Duodenal mucosa (tissue), 2 donors: Measurements from ENCODE around the gene SH3PXD2A.
"Not testable (repeated sequence)": the region's sequence is repeated elsewhere in the genome, so short reads cannot be mapped to it uniquely, and the experiment has no call there.

Experiments
- H3K27ac ChIP-seq: one replicate; pipeline ENCODE4 v1.7.0; 2013; ENCODE audit warnings: low read depth, low read length
- H3K27me3 ChIP-seq, 2 donors: one replicate each; pipeline ENCODE4 v1.7.0; 2013; ENCODE audit warnings: low read length in 2 of 2, control low read depth in 1 of 2; ENCODE audit not compliant: insufficient read depth in 2 of 2, control insufficient read depth in 1 of 2
- H3K36me3 ChIP-seq, 2 donors: one replicate each; pipeline ENCODE4 v1.7.0; 2013; ENCODE audit warnings: low read length in 2 of 2, control low read depth in 1 of 2; ENCODE audit not compliant: insufficient read depth in 2 of 2, control insufficient read depth in 1 of 2
- H3K4me1 ChIP-seq, 2 donors: one replicate each; pipeline ENCODE4 v1.7.0; 2013; ENCODE audit warnings: low read length in 2 of 2, control low read depth in 1 of 2; ENCODE audit not compliant: insufficient read depth in 2 of 2, control insufficient read depth in 1 of 2
- H3K4me3 ChIP-seq, 2 donors: one replicate each; pipeline ENCODE4 v1.7.0; 2013; ENCODE audit warnings: low read length in 2 of 2, low read depth in 1 of 2
- H3K9ac ChIP-seq, 2 donors: one replicate each; pipeline ENCODE4 v1.7.0; 2013; ENCODE audit warnings: low read length in 2 of 2, low read depth in 1 of 2
- H3K9me3 ChIP-seq, 2 donors: one replicate each; pipeline ENCODE4 v1.7.0; 2013; ENCODE audit warnings: low read length in 2 of 2, control low read depth in 1 of 2; ENCODE audit not compliant: control insufficient read depth in 1 of 2

SH3PXD2A gene

DNA sequence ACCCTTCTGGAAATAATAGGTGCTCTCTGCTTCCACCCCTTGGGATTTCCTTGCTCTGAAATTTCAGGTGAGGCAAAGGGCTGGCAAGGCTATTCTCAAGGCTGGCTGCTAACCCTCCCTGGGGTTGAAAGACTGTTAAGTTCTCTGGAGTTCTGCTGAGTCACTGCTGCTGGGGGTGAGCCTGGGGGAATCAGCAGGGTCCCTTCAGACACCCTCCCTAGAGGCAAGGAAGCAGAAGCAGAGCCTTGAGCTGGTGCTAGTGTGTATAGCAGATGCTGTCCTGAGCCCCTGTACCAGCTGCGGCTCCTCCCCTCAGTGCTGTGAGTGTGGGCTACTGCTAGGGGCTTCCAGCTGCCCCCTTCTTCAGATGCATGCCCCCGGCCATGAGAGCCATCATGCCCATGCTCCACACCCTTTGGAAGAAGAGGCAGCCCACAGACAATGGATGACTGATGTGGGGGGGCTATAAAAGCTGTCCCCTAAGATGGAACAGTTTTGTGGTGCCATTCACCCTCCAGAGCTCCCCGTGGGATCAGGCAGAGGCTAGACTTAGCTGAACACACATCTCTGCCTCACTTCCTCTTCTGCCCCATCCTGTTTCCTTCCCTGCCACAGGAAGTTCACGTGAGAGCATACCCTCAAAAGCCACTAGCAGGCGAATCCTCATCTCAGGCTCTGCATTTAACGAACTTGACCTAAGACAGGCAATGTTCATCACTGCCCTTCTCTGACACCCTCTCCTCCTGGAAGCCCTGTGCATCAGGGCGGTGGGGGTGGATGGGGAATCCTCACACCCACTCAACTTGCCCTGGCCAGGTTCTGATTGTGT lies 91.8 kb downstream of the SH3PXD2A start:
- Histone ChIP-seq H3K4me3 (no peak overlapping the region), H3K9me3 (no peaks in the 10 kb centered on the region), H3K27ac (no peak overlapping the region), H3K27me3 (no peaks in the 10 kb centered on the region), H3K9ac (no peak overlapping the region), H3K36me3 (no peaks in the 10 kb centered on the region), H3K4me1 (peaks cover 35% of the 10 kb centered on the region in 2 donors)

DNA sequence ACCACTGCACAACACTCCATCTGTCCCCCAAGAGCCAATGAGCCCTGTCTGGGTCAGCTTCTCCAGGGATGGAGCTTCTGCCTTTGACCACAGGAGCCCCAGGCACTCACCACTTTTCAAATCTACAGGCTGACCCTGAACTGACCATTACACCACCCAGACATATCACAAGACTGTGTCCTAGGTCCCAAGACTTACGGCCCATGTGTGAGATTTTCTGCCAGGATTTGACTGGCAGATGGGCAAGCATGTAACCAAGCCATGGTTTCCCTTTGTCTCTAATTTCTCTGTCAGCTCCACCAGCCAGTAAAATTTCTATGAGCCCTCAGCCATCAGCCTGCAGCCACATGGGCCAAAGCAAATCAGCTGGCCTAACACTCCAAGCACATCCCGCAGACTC lies 92.5 kb downstream of the SH3PXD2A start:
- Histone ChIP-seq H3K4me1 (peaks cover 42% of the 10 kb centered on the region in 2 donors), H3K4me3 (no peak overlapping the region), H3K9ac (no peak overlapping the region), H3K27ac (no peak overlapping the region), H3K27me3 (no peaks in the 10 kb centered on the region), H3K36me3 (no peaks in the 10 kb centered on the region), H3K9me3 (no peaks in the 10 kb centered on the region)

DNA sequence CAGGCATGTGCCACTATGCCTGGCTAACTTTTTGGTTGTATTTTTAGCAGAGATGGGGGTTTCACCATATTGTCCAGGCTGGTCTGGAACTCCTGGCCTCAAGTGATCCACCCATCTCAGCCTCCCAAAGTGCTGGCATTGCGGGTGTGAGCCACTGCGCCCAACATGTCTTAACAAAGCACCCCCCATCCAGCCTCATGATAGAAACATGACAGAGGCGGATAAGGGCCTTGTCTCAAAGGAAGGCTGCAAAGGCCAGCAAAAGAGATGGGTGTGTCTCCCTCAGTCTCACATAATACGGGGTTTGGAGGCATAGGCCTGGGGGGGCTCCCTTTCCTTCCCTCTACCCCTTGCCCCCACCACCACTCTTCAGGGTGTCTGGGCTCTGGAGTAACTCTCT lies 93.2 kb downstream of the SH3PXD2A start:
- no peak overlapping the region for H3K27ac ChIP-seq
- H3K4me1 ChIP-seq: peaks cover 46 to 48% of the 10 kb centered on the region in 2 donors
- no peaks in the 10 kb centered on the region for H3K36me3 ChIP-seq
- H3K27me3 ChIP-seq: no peaks in the 10 kb centered on the region
- no peak overlapping the region for H3K4me3 ChIP-seq
- no peak overlapping the region for H3K9ac ChIP-seq
- H3K9me3 ChIP-seq: no peaks in the 10 kb centered on the region

DNA sequence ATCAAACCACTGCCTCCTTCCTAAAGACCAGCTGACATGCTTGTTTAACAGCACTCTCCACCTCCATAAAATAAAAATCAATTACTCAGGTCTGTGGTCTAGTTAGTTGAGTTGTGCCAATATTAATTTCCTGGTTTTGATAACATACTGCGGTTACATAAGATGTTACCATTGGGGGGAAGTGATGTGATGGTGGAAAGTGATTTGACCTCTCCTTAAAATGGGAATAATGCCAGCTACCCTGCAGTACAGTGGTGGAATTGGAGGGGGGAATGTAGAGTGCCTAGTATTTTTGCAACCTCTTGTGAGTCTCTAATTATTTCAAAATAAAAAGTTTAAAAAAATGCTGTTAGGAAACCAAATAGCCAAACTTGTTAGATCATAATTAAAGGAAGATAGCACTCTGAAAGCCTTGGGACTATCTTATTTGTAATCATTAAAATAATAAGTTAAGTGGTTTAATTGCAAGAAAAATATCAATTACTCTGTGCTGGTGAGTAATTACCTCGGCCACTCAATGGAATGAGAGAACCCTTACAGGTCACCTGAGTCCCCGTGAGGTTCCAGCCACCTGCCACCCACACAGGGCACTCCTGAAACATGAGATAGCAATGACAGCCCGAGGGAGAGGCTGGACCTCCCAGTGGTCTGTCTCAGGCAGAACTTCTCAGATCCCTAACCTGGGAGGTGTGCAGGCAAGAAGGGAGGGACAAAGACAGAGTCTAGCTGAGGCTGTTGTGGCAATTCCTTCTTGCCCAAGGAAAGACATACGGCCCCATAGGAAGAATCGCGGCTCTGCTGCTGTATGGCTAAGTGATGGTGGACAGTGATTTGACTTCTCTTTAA lies 94.1 kb downstream of the SH3PXD2A start:
- no peak overlapping the region for H3K4me3 ChIP-seq
- peaks cover 46 to 48% of the 10 kb centered on the region in 2 donors for H3K4me1 ChIP-seq
- H3K9me3 ChIP-seq: no peaks in the 10 kb centered on the region
- H3K9ac ChIP-seq: no peak overlapping the region
- no peaks in the 10 kb centered on the region for H3K36me3 ChIP-seq
- H3K27me3 ChIP-seq: no peaks in the 10 kb centered on the region
- no peak overlapping the region for H3K27ac ChIP-seq

DNA sequence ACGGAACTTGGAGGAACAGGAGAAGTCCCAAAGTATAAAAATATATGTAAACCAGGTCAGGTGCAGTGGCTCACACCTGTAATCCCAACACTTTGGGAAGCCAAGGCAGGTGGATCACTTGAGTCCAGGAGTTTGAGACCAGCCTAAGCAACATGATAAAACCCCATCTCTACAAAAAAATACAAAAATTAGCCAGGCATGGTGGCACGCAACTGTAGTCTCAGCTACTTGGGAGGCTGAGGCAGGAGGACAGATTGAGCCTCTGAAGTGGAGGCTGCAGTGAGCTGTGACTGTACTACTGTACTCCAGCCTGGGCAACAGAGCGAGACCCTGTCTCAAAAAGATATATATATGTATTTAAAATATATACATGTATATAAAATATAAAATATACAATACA lies 95.1 kb downstream of the SH3PXD2A start:
- not testable (repeated sequence) for H3K9ac ChIP-seq, H3K4me3 ChIP-seq, H3K9me3 ChIP-seq, H3K27me3 ChIP-seq, H3K36me3 ChIP-seq, H3K27ac ChIP-seq
- H3K4me1 ChIP-seq: peaks cover 41 to 46% of the 10 kb centered on the region in 2 donors

DNA sequence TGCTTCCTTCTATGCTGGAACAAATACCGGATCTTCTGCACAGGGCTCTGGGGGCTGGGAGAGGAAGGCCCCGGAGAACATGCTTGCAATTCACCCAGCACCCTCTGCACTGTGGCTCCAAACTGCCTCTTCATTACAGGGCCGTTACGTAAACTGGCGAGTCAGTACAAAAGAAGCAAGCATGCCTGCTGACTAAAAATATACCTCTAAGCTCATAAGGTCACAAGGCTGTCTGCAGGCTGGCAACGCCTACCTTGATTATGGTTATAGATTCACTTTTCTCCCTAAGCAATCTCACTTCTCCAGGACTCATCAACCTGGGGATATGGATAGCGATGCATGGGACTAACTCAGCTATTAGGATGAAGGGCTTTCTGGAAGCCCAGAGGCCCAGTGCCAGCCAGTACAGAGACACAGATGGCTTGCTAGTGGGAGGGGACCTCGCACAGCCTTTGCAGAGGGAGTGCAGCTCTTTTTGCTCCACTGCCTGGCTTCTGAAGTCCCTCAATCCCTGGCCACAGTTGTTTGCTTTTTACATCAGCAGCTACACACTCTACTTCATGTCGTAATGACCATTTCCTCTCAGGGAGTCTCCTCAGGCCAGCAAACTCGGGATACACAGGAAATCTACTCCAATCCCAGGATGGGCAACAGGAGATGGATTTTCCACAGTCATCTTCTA lies 96.1 kb downstream of the SH3PXD2A start:
- Histone ChIP-seq H3K27ac (peak overlapping the region; percentile 15), H3K27me3 (no peaks in the 10 kb centered on the region), H3K9me3 (no peaks in the 10 kb centered on the region), H3K4me1 (peaks cover 41 to 46% of the 10 kb centered on the region in 2 donors), H3K4me3 (no peak overlapping the region), H3K36me3 (no peaks in the 10 kb centered on the region), H3K9ac (no peak overlapping the region)

DNA sequence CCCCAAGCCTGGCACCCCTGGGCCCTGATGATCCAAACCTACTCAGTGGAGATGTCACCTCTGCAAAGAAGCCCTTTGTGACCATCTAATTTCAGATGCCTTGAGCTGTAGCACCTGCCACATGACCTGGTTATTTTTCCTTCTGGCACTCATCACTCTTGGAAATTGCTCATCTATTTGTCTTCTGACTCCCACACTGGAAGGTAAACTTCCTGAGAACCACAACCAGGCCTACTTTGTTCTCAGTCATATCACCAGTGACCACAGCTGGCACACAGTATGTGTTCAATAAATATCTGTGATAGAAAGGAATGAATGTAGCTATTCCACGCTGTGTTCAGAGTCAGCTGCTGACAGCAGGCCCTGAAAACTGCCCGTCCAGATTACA lies 97.1 kb downstream of the SH3PXD2A start:
- H3K36me3 ChIP-seq: no peaks in the 10 kb centered on the region
- H3K27me3 ChIP-seq: no peaks in the 10 kb centered on the region
- no peaks in the 10 kb centered on the region for H3K9me3 ChIP-seq
- H3K4me1 ChIP-seq: peaks cover 37 to 39% of the 10 kb centered on the region in 2 donors
- peak overlapping the region; percentile 15 for H3K27ac ChIP-seq
- no peak overlapping the region for H3K4me3 ChIP-seq
- no peak overlapping the region for H3K9ac ChIP-seq

DNA sequence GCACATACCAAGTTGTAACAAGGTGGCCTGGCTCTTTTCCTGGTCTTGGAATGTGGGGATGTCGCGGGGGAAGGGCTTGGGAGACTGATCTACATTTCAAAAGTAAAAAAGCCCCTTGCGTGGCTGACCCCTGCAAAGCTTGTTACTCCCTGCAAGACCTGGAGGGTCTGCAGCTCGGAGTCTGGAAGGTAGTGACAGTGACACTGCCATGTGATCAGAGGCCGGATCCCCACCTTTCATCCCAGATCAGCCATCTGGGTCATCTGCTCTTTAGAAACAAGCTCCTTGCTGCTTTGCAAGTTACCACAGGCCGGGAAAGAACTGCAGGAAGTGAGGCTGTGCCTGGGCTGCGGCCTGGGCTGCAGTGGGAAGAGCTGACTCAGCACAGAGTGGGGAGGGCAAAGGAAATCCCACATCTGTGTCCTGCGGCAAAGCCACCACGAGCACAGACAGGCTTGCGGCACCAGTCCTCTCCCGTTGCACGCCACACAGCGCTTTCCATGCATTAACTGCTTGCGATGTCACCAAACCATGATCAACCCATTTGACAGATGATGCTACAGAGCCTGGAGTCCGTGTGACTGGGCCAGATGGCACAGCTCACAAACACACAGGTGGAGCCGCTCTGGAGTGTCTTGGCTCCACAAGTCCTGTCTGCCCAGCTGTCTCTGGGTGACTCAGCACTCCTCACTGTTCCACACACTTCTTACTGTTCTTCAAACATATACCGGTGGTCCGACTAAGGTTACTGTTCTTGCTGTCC lies 97.7 kb downstream of the SH3PXD2A start:
- H3K36me3 ChIP-seq: no peaks in the 10 kb centered on the region
- peaks cover 0 to under 1% of the 10 kb centered on the region in 2 donors for H3K9me3 ChIP-seq
- no peaks in the 10 kb centered on the region for H3K27me3 ChIP-seq
- no peak overlapping the region for H3K4me3 ChIP-seq
- H3K9ac ChIP-seq: no peak overlapping the region
- peaks cover 33 to 36% of the 10 kb centered on the region in 2 donors for H3K4me1 ChIP-seq
- no peak overlapping the region for H3K27ac ChIP-seq

DNA sequence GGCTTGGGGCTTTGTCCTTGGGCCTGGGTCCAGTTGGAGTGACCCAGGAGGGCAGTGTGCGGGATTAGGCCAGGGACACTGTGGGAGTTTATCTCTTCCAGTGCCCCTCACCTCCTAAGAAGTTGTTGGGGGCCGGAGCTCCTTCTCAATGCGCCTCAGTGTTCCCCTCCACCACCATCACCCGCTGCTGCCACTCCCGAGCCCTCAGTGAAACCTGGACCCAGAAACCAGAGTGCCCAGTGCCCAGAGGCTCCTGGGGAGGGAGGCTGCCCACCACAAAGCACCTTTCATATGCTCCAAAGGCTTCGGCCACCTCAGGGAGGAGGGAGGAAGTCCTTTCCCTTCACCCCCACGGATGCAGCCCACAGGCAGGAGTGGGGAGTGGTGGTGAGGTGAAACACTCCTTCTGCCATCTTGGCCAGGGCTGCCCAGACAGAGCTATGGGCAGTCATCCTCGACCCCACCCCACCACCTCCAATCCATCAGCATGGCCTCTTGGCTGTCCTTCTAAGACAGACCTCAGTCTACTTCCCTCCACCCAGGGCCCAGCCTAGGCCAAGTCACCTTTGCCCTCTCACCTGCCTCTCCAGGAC lies 99.0 kb downstream of the SH3PXD2A start:
- peaks cover 3% of the 10 kb centered on the region in 2 donors for H3K9me3 ChIP-seq
- H3K4me3 ChIP-seq: no peak overlapping the region
- H3K36me3 ChIP-seq: no peaks in the 10 kb centered on the region
- no peak overlapping the region for H3K9ac ChIP-seq
- H3K4me1 ChIP-seq: peaks cover 33% of the 10 kb centered on the region in 2 donors
- no peaks in the 10 kb centered on the region for H3K27me3 ChIP-seq
- no peak overlapping the region for H3K27ac ChIP-seq
